GM12878 (cell line): Measurements from ENCODE around the gene PLA2G4E. TPM values are rescaled to one million over a fixed set of nuclear protein-coding genes. Genes with fewer than 3 reads are reported as not detected.

Experiments
- ASH2L ChIP-seq: fragments of 300-600, 200-600 bp; sonication (generic); IDR thresholded peaks from 2 replicates; pipeline ENCODE4 v1.6.1; 2017; ENCODE audit warnings: low read depth, mild to moderate bottlenecking, borderline replicate concordance
- CEBPB ChIP-seq, 2 experiments: fragments of 150-350 bp in 1 of 2; IDR thresholded peaks; 2 replicates each; pipeline ENCODE4 v1.6.1; 2012 to 2014; ENCODE audit warnings: low read depth in 2 of 2, low read length in 2 of 2, borderline replicate concordance in 1 of 2, inconsistent platforms in 1 of 2
- CREM ChIP-seq: IDR thresholded peaks from 2 replicates; pipeline ENCODE4 v1.6.1; 2014; ENCODE audit warnings: antibody characterized with exemption, low read depth
- GATAD2B ChIP-seq: fragments of 450-650 bp; conservative IDR thresholded peaks from 2 replicates; pipeline ENCODE4 v1.6.1; 2017; ENCODE audit warnings: low read depth, mild to moderate bottlenecking, moderate library complexity
- HDAC6 ChIP-seq: fragments of 200-600 bp; sonication (generic); IDR thresholded peaks from one replicate; pipeline ENCODE4 v1.8.0; 2017; ENCODE audit warnings: antibody characterized with exemption; ENCODE audit not compliant: unreplicated experiment
- IKZF2 ChIP-seq, 2 experiments: fragments of 450-650 bp; IDR thresholded peaks; 2 replicates each; pipeline ENCODE4 v1.6.1; 2017; ENCODE audit warnings: mild to moderate bottlenecking in 2 of 2, moderate library complexity in 2 of 2
- NBN ChIP-seq: fragments of 450-650 bp; IDR thresholded peaks from 2 replicates; pipeline ENCODE4 v1.6.1; 2016
- NR2F1 ChIP-seq: fragments of 450-650 bp; conservative IDR thresholded peaks from 2 replicates; pipeline ENCODE4 v1.6.1; 2017; ENCODE audit warnings: mild to moderate bottlenecking
- PAX5 ChIP-seq: IDR thresholded peaks from 2 replicates; pipeline ENCODE4 v1.6.1; 2011; ENCODE audit warnings: low read depth, low read length, borderline replicate concordance
- POU2F2 ChIP-seq: IDR thresholded peaks from 3 replicates; pipeline ENCODE4 v1.6.1; 2011; ENCODE audit warnings: low read depth, mild to moderate bottlenecking, low read length, borderline replicate concordance
- RBBP5 ChIP-seq: fragments of 200-600 bp; sonication (generic); conservative IDR thresholded peaks from 2 replicates; pipeline ENCODE4 v1.6.1; 2016
- RELA ChIP-seq: fragments of 450-650 bp; IDR thresholded peaks from 2 replicates; pipeline ENCODE4 v1.8.0; 2014; ENCODE audit warnings: borderline replicate concordance; ENCODE audit not compliant: partially characterized antibody
- SRF ChIP-seq, 2 experiments: IDR thresholded peaks; 2 replicates each; pipeline ENCODE4 v1.6.1; 2011; ENCODE audit warnings: low read depth in 2 of 2, low read length in 2 of 2, mild to moderate bottlenecking in 1 of 2, moderate library complexity in 1 of 2
- TCF12 ChIP-seq: IDR thresholded peaks from 2 replicates; pipeline ENCODE4 v1.6.1; 2011; ENCODE audit warnings: low read depth, mild to moderate bottlenecking, low read length
- ZNF217 ChIP-seq: fragments of 450-650 bp; IDR thresholded peaks from 2 replicates; pipeline ENCODE4 v1.6.1; 2017; ENCODE audit warnings: antibody characterized with exemption, mild to moderate bottlenecking
- ZNF687 ChIP-seq: fragments of 450-650 bp; IDR thresholded peaks from 2 replicates; pipeline ENCODE4 v1.6.1; 2017; ENCODE audit warnings: mild to moderate bottlenecking, moderate library complexity
- polyA plus RNA-seq, 11 experiments: library from polyadenylated mRNA; depleted of rRNA in 4 of 11; unstranded in 6 of 11; stranded (reverse) in 5 of 11; fragments of >200 nt; fragmentation: Nextera tagmentation in 4 of 11; fragmentation: Illumina TruSeq in 1 of 11; extraction: Ambion mirVana in 4 of 11; extraction: Trizol in 1 of 11; gene quantifications; 1 replicate in 1 of 11; 2 replicates in 10 of 11; pipeline versions ENCODE4 v1.2.1 to v1.2.3, GENCODE V29; 2011 to 2016; ENCODE audit warnings: inconsistent platforms in 2 of 11, missing spikeins in 2 of 11, low read depth in 1 of 11
- total RNA-seq, 4 experiments: library from RNA; depleted of rRNA in 3 of 4; stranded (reverse); fragments of >200 nt in 3 of 4; fragmentation: Illumina TruSeq in 1 of 4; extraction: Trizol in 1 of 4; gene quantifications; 2 replicates each; pipeline versions ENCODE4 v1.2.1 to v1.2.3, GENCODE V29; 2013 to 2021
- TF ChIP-seq, protein P1 (sequence below): fragments of 450-650 bp; IDR thresholded peaks from 2 replicates; pipeline ENCODE4 v1.6.1; 2016; ENCODE audit warnings: mild to moderate bottlenecking
- TF ChIP-seq, protein P2 (sequence below): IDR thresholded peaks from 2 replicates; pipeline ENCODE4 v1.6.1; 2012; ENCODE audit warnings: low read length, inconsistent platforms
- TF ChIP-seq, protein P3 (sequence below): IDR thresholded peaks from 2 replicates; pipeline ENCODE4 v1.6.1; 2012; ENCODE audit warnings: mild to moderate bottlenecking, low read depth, low read length

The PLA2G4E gene
- total and polyA plus RNA-seq, 10 of the 15 experiments (the other 5 are each of a cell fraction or from before 2014, with no cell fraction given), result 0.05 to 0.32 (median 0.06) TPM; not detected in 5

- TF ChIP-seq POU2F2, result peak; percentile 55; the same call in 2 of the 3 replicates
- TF ChIP-seq, protein P1, sequence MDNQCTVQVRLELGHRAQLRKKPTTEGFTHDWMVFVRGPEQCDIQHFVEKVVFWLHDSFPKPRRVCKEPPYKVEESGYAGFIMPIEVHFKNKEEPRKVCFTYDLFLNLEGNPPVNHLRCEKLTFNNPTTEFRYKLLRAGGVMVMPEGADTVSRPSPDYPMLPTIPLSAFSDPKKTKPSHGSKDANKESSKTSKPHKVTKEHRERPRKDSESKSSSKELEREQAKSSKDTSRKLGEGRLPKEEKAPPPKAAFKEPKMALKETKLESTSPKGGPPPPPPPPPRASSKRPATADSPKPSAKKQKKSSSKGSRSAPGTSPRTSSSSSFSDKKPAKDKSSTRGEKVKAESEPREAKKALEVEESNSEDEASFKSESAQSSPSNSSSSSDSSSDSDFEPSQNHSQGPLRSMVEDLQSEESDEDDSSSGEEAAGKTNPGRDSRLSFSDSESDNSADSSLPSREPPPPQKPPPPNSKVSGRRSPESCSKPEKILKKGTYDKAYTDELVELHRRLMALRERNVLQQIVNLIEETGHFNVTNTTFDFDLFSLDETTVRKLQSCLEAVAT, result 0 out of 2 replicates have a peak, but pooled peaks have one; percentile 13
- TF ChIP-seq RELA, result no peak
- TF ChIP-seq HDAC6, result no peak
- TF ChIP-seq SRF (IDR thresholded peaks at IDR 0.05; ENCODE audit: low read depth in 2 of 2, low read length in 2 of 2), result peak; percentile 77 to 97
- peak; percentile 63 for TF ChIP-seq GATAD2B
- TF ChIP-seq ZNF687, result 0 out of 2 replicates have a peak, but pooled peaks have one; percentile 15
- TF ChIP-seq TCF12, result peak; percentile 50; the same call in 1 of the 2 replicates
- no peak for TF ChIP-seq CEBPB (IDR thresholded peaks at IDR 0.05; ENCODE audit: borderline replicate concordance in 1 of 2, low read depth in 2 of 2, low read length in 2 of 2)
- TF ChIP-seq PAX5, result 0 out of 2 replicates have a peak, but pooled peaks have one; percentile 23
- TF ChIP-seq CREM, result no peak
- TF ChIP-seq, protein P2, sequence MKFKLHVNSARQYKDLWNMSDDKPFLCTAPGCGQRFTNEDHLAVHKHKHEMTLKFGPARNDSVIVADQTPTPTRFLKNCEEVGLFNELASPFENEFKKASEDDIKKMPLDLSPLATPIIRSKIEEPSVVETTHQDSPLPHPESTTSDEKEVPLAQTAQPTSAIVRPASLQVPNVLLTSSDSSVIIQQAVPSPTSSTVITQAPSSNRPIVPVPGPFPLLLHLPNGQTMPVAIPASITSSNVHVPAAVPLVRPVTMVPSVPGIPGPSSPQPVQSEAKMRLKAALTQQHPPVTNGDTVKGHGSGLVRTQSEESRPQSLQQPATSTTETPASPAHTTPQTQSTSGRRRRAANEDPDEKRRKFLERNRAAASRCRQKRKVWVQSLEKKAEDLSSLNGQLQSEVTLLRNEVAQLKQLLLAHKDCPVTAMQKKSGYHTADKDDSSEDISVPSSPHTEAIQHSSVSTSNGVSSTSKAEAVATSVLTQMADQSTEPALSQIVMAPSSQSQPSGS, result no peak
- TF ChIP-seq NBN, result 0 out of 2 replicates have a peak, but pooled peaks have one; percentile 28
- TF ChIP-seq ASH2L, result no peak
- TF ChIP-seq, protein P3, sequence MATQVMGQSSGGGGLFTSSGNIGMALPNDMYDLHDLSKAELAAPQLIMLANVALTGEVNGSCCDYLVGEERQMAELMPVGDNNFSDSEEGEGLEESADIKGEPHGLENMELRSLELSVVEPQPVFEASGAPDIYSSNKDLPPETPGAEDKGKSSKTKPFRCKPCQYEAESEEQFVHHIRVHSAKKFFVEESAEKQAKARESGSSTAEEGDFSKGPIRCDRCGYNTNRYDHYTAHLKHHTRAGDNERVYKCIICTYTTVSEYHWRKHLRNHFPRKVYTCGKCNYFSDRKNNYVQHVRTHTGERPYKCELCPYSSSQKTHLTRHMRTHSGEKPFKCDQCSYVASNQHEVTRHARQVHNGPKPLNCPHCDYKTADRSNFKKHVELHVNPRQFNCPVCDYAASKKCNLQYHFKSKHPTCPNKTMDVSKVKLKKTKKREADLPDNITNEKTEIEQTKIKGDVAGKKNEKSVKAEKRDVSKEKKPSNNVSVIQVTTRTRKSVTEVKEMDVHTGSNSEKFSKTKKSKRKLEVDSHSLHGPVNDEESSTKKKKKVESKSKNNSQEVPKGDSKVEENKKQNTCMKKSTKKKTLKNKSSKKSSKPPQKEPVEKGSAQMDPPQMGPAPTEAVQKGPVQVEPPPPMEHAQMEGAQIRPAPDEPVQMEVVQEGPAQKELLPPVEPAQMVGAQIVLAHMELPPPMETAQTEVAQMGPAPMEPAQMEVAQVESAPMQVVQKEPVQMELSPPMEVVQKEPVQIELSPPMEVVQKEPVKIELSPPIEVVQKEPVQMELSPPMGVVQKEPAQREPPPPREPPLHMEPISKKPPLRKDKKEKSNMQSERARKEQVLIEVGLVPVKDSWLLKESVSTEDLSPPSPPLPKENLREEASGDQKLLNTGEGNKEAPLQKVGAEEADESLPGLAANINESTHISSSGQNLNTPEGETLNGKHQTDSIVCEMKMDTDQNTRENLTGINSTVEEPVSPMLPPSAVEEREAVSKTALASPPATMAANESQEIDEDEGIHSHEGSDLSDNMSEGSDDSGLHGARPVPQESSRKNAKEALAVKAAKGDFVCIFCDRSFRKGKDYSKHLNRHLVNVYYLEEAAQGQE, result no peak
- no peak for TF ChIP-seq NR2F1
- peak; percentile 92 to 95 for TF ChIP-seq IKZF2 (IDR thresholded peaks at IDR 0.05)
- no peak for TF ChIP-seq RBBP5
- TF ChIP-seq ZNF217, result no peak
Measured at GRCh38 chr15:41967506-41968206, 53.2 kb downstream of the PLA2G4E start (continued).
